AG04449 (cell line): ENCODE measurements around the gene LPP.

Experiments used
- CTCF ChIA-PET: fragments of 350-600 bp; formaldehyde crosslinking; extraction: SDS; loops from one replicate; lab custom pipeline; 2021; ENCODE audit warnings: antibody characterized with exemption; lab: Yijun Ruan, JAX
- POLR2A ChIA-PET: fragments of 400-600, 350-600 bp; formaldehyde crosslinking; extraction: SDS; loops from one replicate; lab custom pipeline; 2020; ENCODE audit warnings: antibody characterized with exemption, inconsistent platforms; lab: Yijun Ruan, JAX
- DNase-seq: peaks from one replicate; pipeline ENCODE4 v3.0.0-alpha.2; 2010; ENCODE audit warnings: low read depth, low spot score
- H3K4me3 ChIP-seq: 2 replicates; pipeline ENCODE4 v1.5.1; 2011; ENCODE audit warnings: low read depth, mild to moderate bottlenecking, control low read depth, low read length
- CTCF ChIP-seq: IDR thresholded peaks from one replicate; pipeline ENCODE4 v1.5.1; 2011; ENCODE audit warnings: mild to moderate bottlenecking, moderate library complexity, low read length, control low read depth, inconsistent platforms; ENCODE audit not compliant: insufficient read depth; ENCODE audit errors: missing control alignments

LPP gene

GRCh38 chr3:188304501-188304900 lies 150.5 kb downstream of the LPP start:
- TF ChIP-seq CTCF: no peak
- DNase-seq: no peak
- H3K4me3 ChIP-seq: no peak overlapping the region
- ChIA-PET CTCF (interaction anchor here (0.7 to 1.5 kb wide), 5 partner anchors 26 to 566 kb away, joined by 3 to 4 read pairs (median 3); no protein-coding TSS in a partner anchor), POLR2A (no interaction called here)

- ChIA-PET POLR2A (no interaction called here), CTCF (interaction anchor here (0.7 to 0.9 kb wide), 2 partner anchors 25 to 122 kb away, joined by 3 read pairs; no protein-coding TSS in a partner anchor)
- H3K4me3 ChIP-seq: no peak overlapping the region
- DNase-seq: no peak
- TF ChIP-seq CTCF: no peak
Observed at GRCh38 chr3:188305220-188305619, 151.3 kb downstream of the LPP start.

GRCh38 chr3:188306435-188307005 lies 152.6 kb downstream of the LPP start:
- POLR2A ChIA-PET: no interaction called here
- DNase-seq: no peak
- CTCF ChIA-PET: interaction anchor here (1.4 to 2.2 kb wide), 2 partner anchors 9 to 566 kb away, joined by 5 to 11 read pairs; no protein-coding TSS in a partner anchor
- H3K4me3 ChIP-seq: no peak overlapping the region
- TF ChIP-seq CTCF: no peak

GRCh38 chr3:188309437-188310269 lies 155.7 kb downstream of the LPP start:
- TF ChIP-seq CTCF: no peak
- no peak overlapping the region for H3K4me3 ChIP-seq
- ChIA-PET POLR2A (no interaction called here), CTCF (interaction anchor here (2.8 kb wide), 1 partner anchor 570 kb away, joined by 11 read pairs; no protein-coding TSS in a partner anchor)
- no peak for DNase-seq

GRCh38 chr3:188310270-188310710 lies 156.3 kb downstream of the LPP start:
- H3K4me3 ChIP-seq: no peak overlapping the region
- ChIA-PET CTCF (interaction anchor here (0.7 to 2.8 kb wide), 3 partner anchors 16 to 646 kb away, joined by 3 to 11 read pairs (median 5); no protein-coding TSS in a partner anchor), POLR2A (no interaction called here)
- no peak for TF ChIP-seq CTCF
- no peak for DNase-seq

- no peak for DNase-seq
- POLR2A ChIA-PET: no interaction called here
- CTCF ChIA-PET: interaction anchor here (1.4 kb wide), 1 partner anchor 575 kb away, joined by 9 read pairs; no protein-coding TSS in a partner anchor
- no peak overlapping the region for H3K4me3 ChIP-seq
- no peak for TF ChIP-seq CTCF
Observed at GRCh38 chr3:188315553-188315952, 161.6 kb downstream of the LPP start.
